Left ventricle myocardium inferior (tissue), 1 donor: ENCODE measurements around the gene STK32A. TPM values are rescaled to one million over a fixed set of nuclear protein-coding genes. Genes with fewer than 3 reads are reported as not detected.

Experiments used
- DNase-seq: peaks from one replicate; pipeline ENCODE4 v3.0.0-alpha.2; 2020
- H3K27ac ChIP-seq: fragments of 200-600 bp; replicated peaks from 2 replicates; pipeline ENCODE4 v1.8.0; 2021
- H3K27me3 ChIP-seq: fragments of 200-600 bp; 2 replicates; pipeline ENCODE4 v1.8.0; 2021; ENCODE audit warnings: low read depth
- H3K36me3 ChIP-seq: fragments of 200-600 bp; 2 replicates; pipeline ENCODE4 v1.8.0; 2021
- H3K4me1 ChIP-seq: fragments of 200-600 bp; 2 replicates; pipeline ENCODE4 v1.8.0; 2021
- H3K4me3 ChIP-seq: fragments of 200-600 bp; 2 replicates; pipeline ENCODE4 v1.8.0; 2021; ENCODE audit warnings: mild to moderate bottlenecking, moderate library complexity
- H3K9me3 ChIP-seq: fragments of 200-600 bp; replicated peaks from 2 replicates; pipeline ENCODE4 v1.8.0; 2021
- intact Hi-C: fragments of 100-400 bp; cut with micrococcal nuclease; formaldehyde crosslinking; loops from one replicate; pipeline ENCODE4 v1.11.0; 2022
- total RNA-seq: library from RNA; stranded (reverse); fragmentation: NEBNext Ultra II Directional; extraction: Animal tissue kit (Norgen Biotek cat#: 25700); gene quantifications from one replicate; pipeline ENCODE4 v1.2.1, GENCODE V29; 2021
- TF ChIP-seq, protein P1 (sequence below): fragments of 200-600 bp; IDR thresholded peaks from 2 replicates; pipeline ENCODE4 v1.8.0; 2021; ENCODE audit warnings: antibody characterized with exemption, mild to moderate bottlenecking, borderline replicate concordance
- donor health status: DM: no; HTN: yes; CAD: no; lungs with severe emphysema.

Gene STK32A
- total RNA-seq, 1 donor from 2014 or later, result 0.80 TPM

DNA sequence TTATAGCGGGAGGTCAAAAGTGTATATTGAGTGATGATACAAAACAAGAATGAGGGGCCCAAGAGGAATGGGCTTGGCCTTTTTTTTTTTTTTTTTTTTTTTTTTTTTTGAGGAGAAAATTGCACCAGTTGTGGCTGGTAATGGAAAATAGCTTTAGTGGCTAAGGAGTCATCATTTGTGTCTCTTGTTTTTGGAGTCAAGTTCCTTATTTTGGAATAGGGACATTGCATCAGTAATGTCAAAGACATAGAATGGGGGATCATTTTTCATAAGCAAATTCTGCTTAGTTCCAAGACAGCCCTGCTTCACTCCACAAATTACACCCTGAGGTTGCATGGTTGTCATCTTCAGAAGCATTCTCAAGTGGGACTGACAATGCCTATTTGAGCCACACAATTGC, 137.4 kb downstream of the STK32A start:
- intact Hi-C loops, result no loop called here
- DNase-seq, result no peak
- Histone ChIP-seq H3K27ac (no peak overlapping the region), H3K9me3 (no peaks in the 10 kb centered on the region), H3K27me3 (no peaks in the 10 kb centered on the region), H3K4me3 (no peak overlapping the region), H3K4me1 (no peaks in the 10 kb centered on the region), H3K36me3 (no peaks in the 10 kb centered on the region)
- TF ChIP-seq, protein P1, sequence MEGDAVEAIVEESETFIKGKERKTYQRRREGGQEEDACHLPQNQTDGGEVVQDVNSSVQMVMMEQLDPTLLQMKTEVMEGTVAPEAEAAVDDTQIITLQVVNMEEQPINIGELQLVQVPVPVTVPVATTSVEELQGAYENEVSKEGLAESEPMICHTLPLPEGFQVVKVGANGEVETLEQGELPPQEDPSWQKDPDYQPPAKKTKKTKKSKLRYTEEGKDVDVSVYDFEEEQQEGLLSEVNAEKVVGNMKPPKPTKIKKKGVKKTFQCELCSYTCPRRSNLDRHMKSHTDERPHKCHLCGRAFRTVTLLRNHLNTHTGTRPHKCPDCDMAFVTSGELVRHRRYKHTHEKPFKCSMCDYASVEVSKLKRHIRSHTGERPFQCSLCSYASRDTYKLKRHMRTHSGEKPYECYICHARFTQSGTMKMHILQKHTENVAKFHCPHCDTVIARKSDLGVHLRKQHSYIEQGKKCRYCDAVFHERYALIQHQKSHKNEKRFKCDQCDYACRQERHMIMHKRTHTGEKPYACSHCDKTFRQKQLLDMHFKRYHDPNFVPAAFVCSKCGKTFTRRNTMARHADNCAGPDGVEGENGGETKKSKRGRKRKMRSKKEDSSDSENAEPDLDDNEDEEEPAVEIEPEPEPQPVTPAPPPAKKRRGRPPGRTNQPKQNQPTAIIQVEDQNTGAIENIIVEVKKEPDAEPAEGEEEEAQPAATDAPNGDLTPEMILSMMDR, result no peak

DNA sequence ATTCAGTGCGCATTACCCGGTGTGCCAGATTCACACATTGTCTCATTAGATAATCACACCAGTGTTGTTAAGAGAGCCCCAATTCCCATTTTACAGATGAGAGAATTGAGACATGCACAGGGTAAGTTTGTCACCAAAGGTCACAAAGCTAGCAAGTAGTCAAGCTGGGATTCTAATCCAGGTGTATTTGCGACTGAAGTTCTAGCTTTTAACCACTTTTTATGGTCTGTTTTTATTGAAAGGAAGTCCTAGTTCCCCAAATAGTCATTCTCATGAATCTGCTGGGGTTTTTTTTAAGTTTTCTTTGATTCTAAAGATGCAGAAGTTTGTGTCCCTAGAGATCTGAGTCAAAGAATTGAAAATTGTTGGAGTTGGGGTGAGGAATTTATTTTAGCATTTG, 138.5 kb downstream of the STK32A start:
- H3K9me3 ChIP-seq, result peaks cover 3% of the 10 kb centered on the region
- H3K27me3 ChIP-seq, result peaks cover 3% of the 10 kb centered on the region
- no peak for DNase-seq
- intact Hi-C loops, result no loop called here
- TF ChIP-seq, protein P1, result no peak
- H3K4me3 ChIP-seq, result no peak overlapping the region
- H3K36me3 ChIP-seq, result no peaks in the 10 kb centered on the region
- H3K4me1 ChIP-seq, result no peaks in the 10 kb centered on the region
- H3K27ac ChIP-seq, result no peak overlapping the region

DNA sequence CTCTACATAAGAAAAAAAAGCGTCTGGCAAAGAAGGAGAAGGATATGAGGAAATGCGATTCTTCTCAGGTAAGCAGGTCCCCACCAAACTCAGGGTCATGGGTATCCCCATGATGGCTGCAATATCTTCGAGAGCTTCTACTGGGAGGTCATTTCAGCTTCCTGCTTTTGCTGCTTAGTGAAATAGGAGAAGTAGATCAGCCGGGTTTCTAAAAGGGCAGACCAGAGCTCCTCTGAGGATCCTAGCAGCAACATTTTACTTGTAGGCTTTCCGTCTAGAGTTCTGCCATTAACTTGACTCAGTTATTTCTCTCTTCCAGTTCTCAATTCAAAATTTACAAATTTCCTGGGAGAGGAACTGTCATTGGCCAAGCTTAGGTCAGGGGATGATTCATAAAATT, 140.3 kb downstream of the STK32A start:
- Histone ChIP-seq H3K9me3 (peaks cover 6% of the 10 kb centered on the region), H3K4me3 (no peak overlapping the region), H3K27me3 (peaks cover 6% of the 10 kb centered on the region), H3K4me1 (no peaks in the 10 kb centered on the region), H3K36me3 (no peaks in the 10 kb centered on the region), H3K27ac (no peak overlapping the region)
- intact Hi-C loops, result no loop called here
- no peak for DNase-seq
- TF ChIP-seq, protein P1, result no peak

DNA sequence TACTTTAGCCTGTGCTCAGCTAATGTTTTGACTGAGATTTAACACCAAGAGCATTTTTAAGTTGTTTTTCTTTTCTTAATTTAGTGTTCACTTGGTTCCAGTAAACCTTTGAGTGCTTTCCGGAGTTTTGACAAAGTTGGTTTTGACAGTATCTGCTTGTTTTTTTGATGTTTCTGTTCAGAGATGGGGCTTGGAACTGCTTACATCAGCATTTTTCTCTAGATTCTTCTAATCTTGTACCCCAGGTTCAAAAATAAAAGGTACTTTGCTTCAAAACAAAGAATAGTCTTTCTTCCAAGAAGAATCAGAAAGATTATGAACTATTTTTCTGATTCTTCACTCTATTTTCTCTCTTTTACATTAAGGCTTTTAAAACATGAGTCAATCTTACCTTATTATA, 142.9 kb downstream of the STK32A start:
- no peak for DNase-seq
- no peaks in the 10 kb centered on the region for H3K36me3 ChIP-seq
- H3K27me3 ChIP-seq, result peaks cover 11% of the 10 kb centered on the region
- H3K9me3 ChIP-seq, result peaks cover 6% of the 10 kb centered on the region
- H3K4me1 ChIP-seq, result no peaks in the 10 kb centered on the region
- intact Hi-C loops, result no loop called here
- TF ChIP-seq, protein P1, result no peak
- H3K27ac ChIP-seq, result no peak overlapping the region
- no peak overlapping the region for H3K4me3 ChIP-seq

DNA sequence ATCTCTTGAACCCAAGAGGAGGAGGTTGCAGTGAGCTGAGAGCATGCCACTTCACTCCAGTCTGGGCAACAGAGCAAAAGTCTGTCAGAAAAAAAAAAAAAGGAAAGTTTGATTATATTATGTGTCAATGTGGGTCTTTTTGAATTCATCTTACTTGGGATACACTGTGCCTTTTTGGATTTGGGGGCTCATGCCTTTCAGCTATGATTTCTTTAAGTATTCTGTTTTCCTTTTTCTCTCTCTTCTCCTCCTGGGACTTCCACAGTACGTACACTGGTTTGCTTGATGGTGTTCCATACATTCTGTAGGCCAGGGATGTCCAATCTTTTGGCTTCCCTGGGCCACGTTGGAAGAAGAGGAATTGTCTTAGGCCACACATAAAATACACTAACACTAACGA, 146.7 kb downstream of the STK32A start:
- Histone ChIP-seq H3K4me3 (no peak overlapping the region), H3K27me3 (peaks cover 11% of the 10 kb centered on the region), H3K4me1 (no peaks in the 10 kb centered on the region), H3K9me3 (peaks cover 6% of the 10 kb centered on the region), H3K36me3 (no peaks in the 10 kb centered on the region), H3K27ac (no peak overlapping the region)
- DNase-seq, result no peak
- TF ChIP-seq, protein P1, result no peak
- intact Hi-C loops, result no loop called here

DNA sequence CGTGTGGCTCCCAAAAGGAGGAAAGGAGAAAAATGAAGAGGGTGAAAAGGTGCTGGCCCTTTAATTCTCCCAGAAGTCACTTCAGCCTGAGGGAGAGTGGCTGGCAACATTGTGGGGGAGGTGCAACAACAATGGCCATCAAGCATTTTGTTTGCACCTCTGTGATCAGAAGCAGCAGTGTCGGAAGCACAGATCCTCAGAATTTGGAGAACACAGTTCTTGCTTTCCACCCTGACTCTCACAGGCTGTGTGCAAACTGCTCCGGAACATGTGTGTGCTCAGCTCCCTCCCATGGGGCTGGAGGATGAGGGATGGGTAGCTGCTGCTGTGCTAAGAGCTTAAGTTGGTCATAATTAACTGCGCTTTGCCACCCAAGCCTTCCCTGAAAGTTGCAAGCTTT, 147.9 kb downstream of the STK32A start:
- no peaks in the 10 kb centered on the region for H3K36me3 ChIP-seq
- H3K9me3 ChIP-seq, result peaks cover 6% of the 10 kb centered on the region
- intact Hi-C loops, result no loop called here
- peaks cover 11% of the 10 kb centered on the region for H3K27me3 ChIP-seq
- no peak for DNase-seq
- H3K27ac ChIP-seq, result peak overlapping the region; percentile 40
- H3K4me1 ChIP-seq, result no peaks in the 10 kb centered on the region
- TF ChIP-seq, protein P1, result no peak
- H3K4me3 ChIP-seq, result peak overlapping the region; percentile 60
